ENCODE results near the gene NELFA. TPM values are rescaled to one million over a fixed set of nuclear protein-coding genes. Genes with fewer than 3 reads are reported as not detected.

Gene NELFA
- total and polyA plus RNA-seq, 4 donors: 5.8 to 27.4 (median 19.7) TPM

DNA sequence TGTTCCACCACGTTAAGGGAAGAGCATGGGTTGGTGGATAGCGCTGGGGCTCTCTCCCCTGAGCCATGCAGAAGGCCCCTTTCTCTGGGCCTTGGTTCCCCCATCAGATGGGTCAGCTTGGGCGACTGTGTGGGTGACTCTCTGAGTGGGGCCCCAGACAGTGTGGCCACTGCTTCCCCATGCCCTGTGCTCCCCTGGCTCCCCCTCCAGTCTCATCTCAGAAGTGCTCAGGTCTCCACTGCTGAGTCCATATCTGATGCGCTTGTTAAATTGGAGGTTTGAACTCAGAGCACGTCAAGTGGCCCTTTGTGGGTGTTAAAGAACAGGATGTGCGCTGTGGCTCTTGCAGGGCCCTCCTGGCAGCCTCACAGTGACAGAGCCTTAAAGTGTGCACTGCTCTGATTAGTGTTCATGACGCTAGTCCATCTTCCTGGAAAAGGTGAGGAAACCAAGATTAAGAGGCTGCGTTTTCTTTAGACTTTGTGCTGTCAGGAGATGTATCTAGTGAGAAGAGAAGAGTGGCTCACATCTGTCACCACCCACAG, 59.8 kb downstream of the NELFA start:
- Histone ChIP-seq H3K9me3 (ENCODE audit: control insufficient read depth, low read length) (no peaks in the 10 kb centered on the region), H3K27me3 (ENCODE audit: control insufficient read depth in 1 of 2, insufficient read depth in 2 of 2, low read length in 1 of 2) (no peaks in the 10 kb centered on the region), H3K27ac (ENCODE audit: low read depth in 1 of 2, low read length in 2 of 2) (no peak overlapping the region), H3K36me3 (ENCODE audit: control insufficient read depth in 1 of 2, insufficient read depth in 2 of 2, low read length in 1 of 2) (peaks cover 0 to 4% of the 10 kb centered on the region in 2 donors), H3K4me1 (ENCODE audit: control insufficient read depth in 1 of 2, insufficient read depth in 2 of 2, low read length in 2 of 2) (no peaks in the 10 kb centered on the region), H3K4me3 (ENCODE audit: low read length in 2 of 2) (no peak overlapping the region)
- intact Hi-C loops (cut with DNase I): no loop called here
- 88 to 92% methylated on average over 8 of the region's 8 CpGs for WGBS, 2 donors
- ATAC-seq (ENCODE audit: low FRiP score) (no peak), DNase-seq (no peak)

DNA sequence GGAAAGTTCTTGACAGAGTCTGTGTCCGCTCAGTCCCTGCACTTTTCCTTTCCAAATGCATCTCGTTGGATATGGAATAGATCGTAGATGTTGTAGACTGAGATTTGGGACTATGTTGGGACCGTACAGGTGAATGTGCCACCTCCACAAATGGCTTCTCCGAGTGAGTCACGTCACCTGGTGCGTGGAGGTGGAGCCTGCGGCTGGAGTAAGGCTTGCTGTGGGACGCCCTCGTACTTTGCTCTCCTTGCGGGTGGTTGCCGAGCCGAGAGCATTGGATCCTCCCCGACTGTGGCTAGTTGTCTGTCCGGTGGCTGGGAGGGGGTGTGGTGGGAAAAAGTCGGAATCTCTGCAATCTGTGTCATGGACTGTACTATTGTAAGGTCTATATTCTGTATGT, 60.5 kb downstream of the NELFA start:
- H3K4me1 ChIP-seq (ENCODE audit: control insufficient read depth in 1 of 2, insufficient read depth in 2 of 2, low read length in 2 of 2): no peaks in the 10 kb centered on the region
- no peak overlapping the region for H3K4me3 ChIP-seq (ENCODE audit: low read length in 2 of 2)
- no peak overlapping the region for H3K27ac ChIP-seq (ENCODE audit: low read depth in 1 of 2, low read length in 2 of 2)
- no peaks in the 10 kb centered on the region for H3K27me3 ChIP-seq (ENCODE audit: control insufficient read depth in 1 of 2, insufficient read depth in 2 of 2, low read length in 1 of 2)
- ATAC-seq (ENCODE audit: low FRiP score) (no peak), DNase-seq (no peak)
- 93 to 94% methylated on average over 16 of the region's 16 CpGs for whole genome bisulfite sequencing, 2 donors
- peaks cover 0 to 4% of the 10 kb centered on the region in 2 donors for H3K36me3 ChIP-seq (ENCODE audit: control insufficient read depth in 1 of 2, insufficient read depth in 2 of 2, low read length in 1 of 2)
- intact Hi-C loops (cut with DNase I): no loop called here
- H3K9me3 ChIP-seq (ENCODE audit: control insufficient read depth, low read length): no peaks in the 10 kb centered on the region

DNA sequence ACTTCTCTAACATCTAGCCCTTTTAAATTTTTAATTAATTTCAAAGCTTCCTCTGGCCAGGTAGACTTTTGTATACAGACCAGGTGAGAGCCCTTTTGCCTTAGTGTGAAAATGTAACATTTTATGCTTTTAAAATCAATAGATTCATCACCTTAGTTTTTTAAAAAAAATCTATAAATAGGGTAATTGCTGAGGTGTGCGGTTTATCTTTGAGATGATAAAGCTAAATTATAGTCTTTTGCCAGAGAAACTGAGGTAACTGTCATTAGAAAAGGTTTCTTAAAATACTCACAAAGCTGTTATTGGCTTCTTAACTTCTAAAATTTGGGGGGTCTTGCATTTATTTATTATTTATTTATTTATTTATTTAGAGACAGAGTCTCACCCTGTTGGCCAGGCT, 62.9 kb downstream of the NELFA start:
- H3K27ac ChIP-seq (ENCODE audit: low read depth in 1 of 2, low read length in 2 of 2): no peak overlapping the region
- intact Hi-C loops (cut with DNase I): no loop called here
- no peaks in the 10 kb centered on the region for H3K36me3 ChIP-seq (ENCODE audit: control insufficient read depth in 1 of 2, insufficient read depth in 2 of 2, low read length in 1 of 2)
- H3K27me3 ChIP-seq (ENCODE audit: control insufficient read depth in 1 of 2, insufficient read depth in 2 of 2, low read length in 1 of 2): no peaks in the 10 kb centered on the region
- ATAC-seq (ENCODE audit: low FRiP score) (no peak), DNase-seq (no peak)
- no peak overlapping the region for H3K4me3 ChIP-seq (ENCODE audit: low read length in 2 of 2)
- no peaks in the 10 kb centered on the region for H3K4me1 ChIP-seq (ENCODE audit: control insufficient read depth in 1 of 2, insufficient read depth in 2 of 2, low read length in 2 of 2)
- H3K9me3 ChIP-seq (ENCODE audit: control insufficient read depth, low read length): no peaks in the 10 kb centered on the region
- WGBS, 2 donors: 98 to 100% methylated on average over 1 of the region's 1 CpG

DNA sequence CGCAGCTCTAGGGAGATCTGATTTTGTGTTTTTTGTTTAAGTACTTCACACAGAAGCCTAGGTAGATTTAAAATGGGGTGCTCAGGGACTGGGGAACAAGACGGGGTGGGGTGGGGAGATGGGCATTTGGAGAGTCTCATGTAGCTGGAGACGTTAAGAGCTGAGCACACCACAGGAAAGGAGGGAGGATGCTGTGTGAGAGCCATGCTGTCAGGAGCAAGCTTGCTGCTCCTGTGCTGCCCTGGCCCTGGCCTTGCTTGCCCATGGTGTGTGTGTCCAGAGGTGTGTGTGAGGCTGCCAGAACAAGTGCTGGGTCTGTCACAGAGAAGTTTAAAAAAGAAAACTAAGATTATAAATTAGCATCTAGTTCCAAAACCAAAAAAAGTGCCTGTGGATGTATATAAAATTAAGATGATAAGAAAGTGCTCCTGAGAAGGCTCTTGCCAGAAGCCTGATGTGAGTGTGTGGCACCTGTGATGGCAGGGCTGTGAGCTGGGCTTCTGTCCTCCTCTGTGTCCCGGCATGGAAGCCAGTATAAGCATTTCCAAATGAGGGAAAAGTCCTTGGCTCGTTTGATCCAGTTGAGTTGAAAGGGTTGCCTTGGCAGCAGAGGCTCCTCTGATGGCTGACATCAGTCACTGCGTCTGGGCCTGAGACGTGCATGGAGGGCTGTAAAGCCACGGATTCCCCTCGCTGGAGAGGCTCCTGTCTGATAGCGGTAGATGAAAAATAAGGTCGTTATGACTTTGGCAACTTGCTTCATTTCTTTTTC, 63.5 kb downstream of the NELFA start:
- no peak for ATAC-seq (ENCODE audit: low FRiP score)
- intact Hi-C loops (cut with DNase I): no loop called here

DNA sequence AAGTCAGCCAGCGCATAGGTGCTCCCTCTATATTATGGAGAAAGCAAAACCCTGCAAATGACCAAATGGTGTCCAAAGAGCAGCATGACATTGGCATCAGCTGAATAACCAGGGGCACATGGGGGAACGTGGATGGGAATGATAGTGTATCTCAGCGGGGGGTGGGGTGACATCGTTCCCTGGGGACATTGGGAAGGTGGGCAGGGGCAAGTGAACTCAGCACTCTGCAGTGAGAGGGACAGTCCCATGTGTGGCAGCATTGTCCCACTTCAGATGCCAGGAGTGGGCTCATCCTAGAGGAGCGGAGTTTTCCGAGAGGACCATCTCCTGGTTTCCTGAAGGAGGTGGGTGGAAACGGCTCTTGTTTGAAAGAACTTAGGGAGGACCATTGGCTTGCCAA, 64.8 kb downstream of the NELFA start:
- intact Hi-C loops (cut with DNase I): no loop called here
- Histone ChIP-seq H3K4me1 (ENCODE audit: control insufficient read depth in 1 of 2, insufficient read depth in 2 of 2, low read length in 2 of 2) (no peaks in the 10 kb centered on the region), H3K9me3 (ENCODE audit: control insufficient read depth, low read length) (no peaks in the 10 kb centered on the region), H3K27me3 (ENCODE audit: control insufficient read depth in 1 of 2, insufficient read depth in 2 of 2, low read length in 1 of 2) (no peaks in the 10 kb centered on the region), H3K4me3 (ENCODE audit: low read length in 2 of 2) (no peak overlapping the region), H3K36me3 (ENCODE audit: control insufficient read depth in 1 of 2, insufficient read depth in 2 of 2, low read length in 1 of 2) (peaks cover 0 to 2% of the 10 kb centered on the region in 2 donors), H3K27ac (ENCODE audit: low read depth in 1 of 2, low read length in 2 of 2) (no peak overlapping the region)
- no peak for DNase-seq
- no peak for ATAC-seq (ENCODE audit: low FRiP score)
- 94 to 96% methylated on average over 7 of the region's 7 CpGs for WGBS, 2 donors

More for the DNA sequence above, 63.5 kb downstream of the NELFA start:
- 38 to 49% methylated on average over 11 of the region's 11 CpGs for WGBS, 2 donors
- H3K4me3 ChIP-seq (ENCODE audit: low read length in 2 of 2): no peak overlapping the region
- no peaks in the 10 kb centered on the region for H3K9me3 ChIP-seq (ENCODE audit: control insufficient read depth, low read length)
- H3K27me3 ChIP-seq (ENCODE audit: control insufficient read depth in 1 of 2, insufficient read depth in 2 of 2, low read length in 1 of 2): no peaks in the 10 kb centered on the region
- DNase-seq: no peak
- no peak overlapping the region for H3K27ac ChIP-seq (ENCODE audit: low read depth in 1 of 2, low read length in 2 of 2)
- H3K36me3 ChIP-seq (ENCODE audit: control insufficient read depth in 1 of 2, insufficient read depth in 2 of 2, low read length in 1 of 2): no peaks in the 10 kb centered on the region
- no peaks in the 10 kb centered on the region for H3K4me1 ChIP-seq (ENCODE audit: control insufficient read depth in 1 of 2, insufficient read depth in 2 of 2, low read length in 2 of 2)

DNA sequence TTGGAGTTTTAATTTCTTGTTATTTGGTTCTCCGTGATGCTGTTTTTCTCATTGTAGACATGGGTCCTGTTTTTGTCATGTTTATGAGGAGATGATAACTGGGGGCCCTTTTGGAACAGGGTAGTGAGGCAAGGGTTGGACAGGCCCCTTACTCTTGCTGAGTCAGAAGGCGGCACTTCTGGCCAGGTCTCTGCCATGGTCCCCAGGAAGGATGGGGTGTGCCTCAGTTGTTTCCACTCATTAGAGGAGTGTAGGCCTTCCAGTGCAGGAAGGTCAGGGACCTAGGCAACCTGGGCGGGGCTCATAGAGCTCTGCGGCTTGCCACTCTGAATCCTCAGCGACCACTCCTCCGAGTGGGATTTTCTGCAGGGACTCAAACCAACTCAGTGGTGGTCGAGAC, 68.2 kb downstream of the NELFA start:
- Histone ChIP-seq H3K9me3 (ENCODE audit: control insufficient read depth, low read length) (no peaks in the 10 kb centered on the region), H3K4me3 (ENCODE audit: low read length in 2 of 2) (no peak overlapping the region), H3K27ac (ENCODE audit: low read depth in 1 of 2, low read length in 2 of 2) (no peak overlapping the region), H3K27me3 (ENCODE audit: control insufficient read depth in 1 of 2, insufficient read depth in 2 of 2, low read length in 1 of 2) (no peaks in the 10 kb centered on the region), H3K4me1 (ENCODE audit: control insufficient read depth in 1 of 2, insufficient read depth in 2 of 2, low read length in 2 of 2) (no peaks in the 10 kb centered on the region), H3K36me3 (ENCODE audit: control insufficient read depth in 1 of 2, insufficient read depth in 2 of 2, low read length in 1 of 2) (peaks cover 0 to 4% of the 10 kb centered on the region in 2 donors)
- WGBS, 2 donors: 96 to 97% methylated on average over 7 of the region's 7 CpGs
- ATAC-seq (ENCODE audit: low FRiP score): no peak
- intact Hi-C loops (cut with DNase I): no loop called here
- DNase-seq: no peak

DNA sequence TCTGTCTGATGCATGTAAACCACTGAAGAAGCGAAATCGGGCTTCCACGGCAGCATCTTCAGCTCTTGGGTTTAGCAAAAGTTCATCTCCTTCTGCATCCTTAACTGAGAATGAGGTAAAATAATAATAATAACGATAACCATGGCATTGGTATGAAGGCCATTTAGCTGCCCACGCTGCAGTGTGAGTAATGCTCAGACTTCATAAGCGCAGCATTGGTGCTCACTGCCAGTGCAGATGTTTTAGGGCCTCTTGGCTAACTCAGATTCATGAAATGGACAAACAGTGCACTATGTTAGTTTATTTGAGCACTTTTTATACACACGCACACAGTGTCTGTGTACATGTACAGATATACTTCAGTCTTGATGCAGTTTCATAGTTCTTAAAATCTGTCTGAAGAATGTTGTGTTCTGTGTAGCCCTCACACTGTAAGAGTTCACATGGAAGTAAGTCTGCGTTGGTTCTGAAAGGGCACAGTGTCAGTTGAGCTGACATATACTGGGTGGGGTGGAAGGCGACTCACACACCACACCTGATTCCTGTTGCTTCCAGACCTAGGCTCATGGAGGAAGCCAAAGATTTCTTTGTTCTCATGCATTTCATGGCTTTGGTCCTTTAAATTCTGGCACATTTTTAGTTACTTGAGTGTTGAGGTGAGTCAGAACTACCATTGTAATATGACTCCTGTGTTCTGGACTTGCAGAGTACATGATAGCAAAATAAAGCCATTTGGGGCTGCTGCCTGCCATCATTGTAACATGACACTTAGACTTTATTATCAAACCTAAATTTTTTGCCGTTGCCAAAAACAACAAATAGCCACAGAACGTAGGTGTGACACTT, 68.9 kb downstream of the NELFA start:
- Histone ChIP-seq H3K4me3 (ENCODE audit: low read length in 2 of 2) (no peak overlapping the region), H3K36me3 (ENCODE audit: control insufficient read depth in 1 of 2, insufficient read depth in 2 of 2, low read length in 1 of 2) (peaks cover 0 to 7% of the 10 kb centered on the region in 2 donors), H3K9me3 (ENCODE audit: control insufficient read depth, low read length) (no peaks in the 10 kb centered on the region), H3K27me3 (ENCODE audit: control insufficient read depth in 1 of 2, insufficient read depth in 2 of 2, low read length in 1 of 2) (no peaks in the 10 kb centered on the region), H3K27ac (ENCODE audit: low read depth in 1 of 2, low read length in 2 of 2) (no peak overlapping the region), H3K4me1 (ENCODE audit: control insufficient read depth in 1 of 2, insufficient read depth in 2 of 2, low read length in 2 of 2) (no peaks in the 10 kb centered on the region)
- DNase-seq: no peak
- intact Hi-C loops (cut with DNase I): no loop called here
- 78 to 79% methylated on average over 11 of the region's 11 CpGs for WGBS, 2 donors
- ATAC-seq (ENCODE audit: low FRiP score): no peak

DNA sequence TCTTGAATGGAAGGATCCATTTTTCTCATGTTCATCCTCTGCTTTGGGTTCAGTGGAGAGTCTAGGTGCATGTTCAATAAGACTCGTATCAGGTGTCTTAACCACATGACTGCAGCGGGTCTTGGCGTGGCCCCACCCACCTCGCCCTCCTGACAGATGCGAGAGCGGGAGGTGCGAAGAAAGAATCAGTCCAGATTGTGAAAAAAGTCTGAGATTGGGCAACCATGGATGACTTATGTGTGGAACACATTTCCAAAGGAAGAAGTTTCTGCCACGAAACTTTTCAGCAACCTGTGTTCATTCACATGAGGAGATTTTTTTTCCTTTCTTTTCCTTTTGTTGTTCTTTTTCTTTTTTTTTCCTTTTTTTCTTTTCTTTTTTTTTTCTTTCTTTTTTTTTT, 70.7 kb downstream of the NELFA start:
- ATAC-seq (ENCODE audit: low FRiP score): no peak
- no peaks in the 10 kb centered on the region for H3K4me1 ChIP-seq (ENCODE audit: control insufficient read depth in 1 of 2, insufficient read depth in 2 of 2, low read length in 2 of 2)
- H3K9me3 ChIP-seq (ENCODE audit: control insufficient read depth, low read length): no peaks in the 10 kb centered on the region
- H3K27me3 ChIP-seq (ENCODE audit: control insufficient read depth in 1 of 2, insufficient read depth in 2 of 2, low read length in 1 of 2): no peaks in the 10 kb centered on the region
- intact Hi-C loops (cut with DNase I): no loop called here
- H3K4me3 ChIP-seq (ENCODE audit: low read length in 2 of 2): no peak overlapping the region
- 96% methylated on average over 8 of the region's 8 CpGs for WGBS, 2 donors
- peaks cover 0 to 7% of the 10 kb centered on the region in 2 donors for H3K36me3 ChIP-seq (ENCODE audit: control insufficient read depth in 1 of 2, insufficient read depth in 2 of 2, low read length in 1 of 2)
- no peak overlapping the region for H3K27ac ChIP-seq (ENCODE audit: low read depth in 1 of 2, low read length in 2 of 2)
- DNase-seq: no peak

All from aorta (tissue), 5 donors.